GM04504 (cell line): ENCODE measurements around the gene ADCYAP1R1.
"Not testable (repeated sequence)": the region's sequence is repeated elsewhere in the genome, so short reads cannot be mapped to it uniquely, and the experiment has no call there.

Source experiments
- DNase-seq: peaks from one replicate; pipeline ENCODE4 v3.0.0-alpha.2; 2012; ENCODE audit warnings: low read depth

Gene ADCYAP1R1

GRCh38 chr7:31134246-31135188 lies 82.4 kb downstream of the ADCYAP1R1 start:
- peak; percentile 42 for DNase-seq

GRCh38 chr7:31137234-31137633 lies 85.1 kb downstream of the ADCYAP1R1 start:
- no peak for DNase-seq

- no peak for DNase-seq
Measured at GRCh38 chr7:31145339-31145738, 93.2 kb downstream of the ADCYAP1R1 start.

GRCh38 chr7:31146030-31146429 lies 93.9 kb downstream of the ADCYAP1R1 start:
- no peak for DNase-seq

- DNase-seq, result no peak
Measured at GRCh38 chr7:31146538-31146937, 94.4 kb downstream of the ADCYAP1R1 start.

GRCh38 chr7:31151849-31152248 lies 99.7 kb downstream of the ADCYAP1R1 start:
- no peak for DNase-seq

- DNase-seq, result not testable (repeated sequence)
Measured at GRCh38 chr7:31153318-31153717, 101.2 kb downstream of the ADCYAP1R1 start.

GRCh38 chr7:31160941-31161340 lies 108.8 kb downstream of the ADCYAP1R1 start:
- DNase-seq, result no peak
